B cell (primary cell): ENCODE measurements around the gene GJC1. TPM values are rescaled to one million over a fixed set of nuclear protein-coding genes. Genes with fewer than 3 reads are reported as not detected.

ENCODE experiments used
- ATAC-seq: fragments of 200-7000 bp; cut with Tn5 transposase; one replicate; pipeline ENCODE4 v1.10.0; 2021; ENCODE audit warnings: low read depth, mild to moderate bottlenecking, moderate number of reproducible peaks, moderate library complexity
- CTCF ChIA-PET: fragments of 350-600 bp; sonication (Branson Sonifier 250); formaldehyde crosslinking; loops from one replicate; lab custom pipeline; 2021; ENCODE audit warnings: antibody characterized with exemption, inconsistent platforms; lab: Charles Lee
- POLR2A ChIA-PET: fragments of 350-600 bp; sonication (Branson Sonifier 250); formaldehyde crosslinking; loops from one replicate; lab custom pipeline; 2021; ENCODE audit warnings: antibody characterized with exemption; lab: Charles Lee
- DNase-seq: peaks from one replicate; pipeline ENCODE4 v3.0.0; 2013
- H2AFZ ChIP-seq: 2 replicates; pipeline ENCODE4 v1.6.1; 2012; ENCODE audit warnings: mild to moderate bottlenecking, low read depth, low read length; ENCODE audit not compliant: insufficient read depth, poor library complexity, severe bottlenecking
- H3K27ac ChIP-seq, 2 donors: 1 replicate in 1 of 2; 2 replicates in 1 of 2; pipeline ENCODE4 v1.5.1; 2012 to 2013; ENCODE audit warnings: low read length in 2 of 2, mild to moderate bottlenecking in 2 of 2, moderate library complexity in 1 of 2
- H3K27me3 ChIP-seq, 4 experiments: fragments of 200-600 bp in 1 of 4; sonication (generic) in 1 of 4; replicated peaks in 1 of 4; 1 replicate in 2 of 4; 2 replicates in 2 of 4; pipeline versions ENCODE4 v1.6.1 to v1.7.0; 2013 to 2016; ENCODE audit warnings: low read length in 3 of 4, mild to moderate bottlenecking in 2 of 4, mixed read lengths in 1 of 4, moderate library complexity in 1 of 4; ENCODE audit not compliant: insufficient read depth in 4 of 4, control insufficient read depth in 3 of 4; ENCODE audit errors: control extremely low read depth in 1 of 4
- H3K36me3 ChIP-seq, 2 experiments: replicated peaks in 1 of 2; 1 replicate in 1 of 2; 2 replicates in 1 of 2; pipeline versions ENCODE4 v1.6.1 to v1.7.1; 2013; ENCODE audit warnings: low read length in 1 of 2; ENCODE audit not compliant: insufficient read depth in 2 of 2, control insufficient read depth in 1 of 2; ENCODE audit errors: control extremely low read depth in 1 of 2, extremely low read depth in 1 of 2
- H3K4me1 ChIP-seq, 2 donors: fragments of 200-600 bp in 1 of 2; sonication (generic) in 1 of 2; 1 replicate in 1 of 2; 2 replicates in 1 of 2; pipeline versions ENCODE4 v1.5.1 to v1.6.1; 2013 to 2017; ENCODE audit warnings: low read length in 2 of 2; ENCODE audit not compliant: control insufficient read depth in 2 of 2, insufficient read depth in 2 of 2
- H3K4me2 ChIP-seq: replicated peaks from 2 replicates; pipeline ENCODE3; 2012; ENCODE audit warnings: mild to moderate bottlenecking, low read depth, low read length; ENCODE audit not compliant: poor library complexity, severe bottlenecking
- H3K4me3 ChIP-seq, 5 experiments: fragments of 200-600 bp in 1 of 5; sonication (generic) in 1 of 5; 1 replicate in 3 of 5; 2 replicates in 2 of 5; pipeline versions ENCODE4 v1.5.1 to v1.7.0; 2011 to 2016; ENCODE audit warnings: low read length in 4 of 5, mild to moderate bottlenecking in 4 of 5, low read depth in 2 of 5, control low read depth in 1 of 5, moderate library complexity in 1 of 5; ENCODE audit not compliant: insufficient read depth in 1 of 5; ENCODE audit errors: control extremely low read depth in 1 of 5, extremely low read depth in 1 of 5
- H3K79me2 ChIP-seq: fragments of 200-600 bp; sonication (generic); one replicate; pipeline ENCODE4 v1.6.0; 2016; ENCODE audit warnings: low read length; ENCODE audit not compliant: control insufficient read depth, insufficient read depth
- H3K9ac ChIP-seq: fragments of 200-600 bp; sonication (generic); 2 replicates; pipeline ENCODE4 v1.6.1; 2017; ENCODE audit warnings: mild to moderate bottlenecking, low read length, moderate library complexity
- H3K9me3 ChIP-seq, 3 donors: one replicate each; pipeline versions ENCODE4 v1.6.1 to v1.7.1; 2013; ENCODE audit warnings: low read length in 2 of 3; ENCODE audit not compliant: control insufficient read depth in 2 of 3, insufficient read depth in 1 of 3; ENCODE audit errors: control extremely low read depth in 1 of 3
- H4K20me1 ChIP-seq: 2 replicates; pipeline ENCODE4 v1.6.0; 2012; ENCODE audit warnings: mild to moderate bottlenecking, low read length; ENCODE audit not compliant: insufficient read depth, control insufficient read depth, poor library complexity, severe bottlenecking
- H3K27ac Mint-ChIP-seq: one replicate; pipeline ENCODE4 v1.8.0; 2021; ENCODE audit warnings: mixed read lengths
- H3K27me3 Mint-ChIP-seq: one replicate; pipeline ENCODE4 v1.8.0; 2021; ENCODE audit warnings: mixed read lengths
- H3K4me1 Mint-ChIP-seq: one replicate; pipeline ENCODE4 v1.8.0; 2021; ENCODE audit warnings: mixed read lengths
- H3K4me3 Mint-ChIP-seq: one replicate; pipeline ENCODE4 v1.8.0; 2021; ENCODE audit warnings: mixed read lengths
- H3K9me3 Mint-ChIP-seq: one replicate; pipeline ENCODE4 v1.8.0; 2022; ENCODE audit warnings: mixed read lengths; ENCODE audit not compliant: insufficient read depth
- EZH2 ChIP-seq: IDR thresholded peaks from 2 replicates; pipeline ENCODE4 v1.6.1; 2012; ENCODE audit warnings: borderline replicate concordance, low read depth, mild to moderate bottlenecking, moderate library complexity, low read length; ENCODE audit not compliant: insufficient read depth, poor library complexity, severe bottlenecking
- WGBS: methylation state at CpG from one replicate; pipeline ENCODE4 v1.1.5; 2013; ENCODE audit warnings: missing lambda C conversion rate; ENCODE audit not compliant: insufficient coverage; 5-methylcytosine and 5-hydroxymethylcytosine counted together
- intact Hi-C: fragments of 100-400 bp; cut with micrococcal nuclease; formaldehyde crosslinking; loops from one replicate; pipeline ENCODE4 v1.10.0; 2022
- polyA plus RNA-seq: library from polyadenylated mRNA; depleted of rRNA; stranded (reverse); fragments of >200 nt; gene quantifications from 2 replicates; pipeline ENCODE4 v1.2.3, GENCODE V29; 2012
- total RNA-seq, 2 donors: library from RNA; stranded (reverse); fragments of 120-200 nt in 1 of 2; gene quantifications; 1 replicate in 1 of 2; 2 replicates in 1 of 2; pipeline versions ENCODE4 v1.2.3 to v1.2.4, GENCODE V29; 2013 to 2022
- TF ChIP-seq, protein P1 (sequence below): fragments of 200-600 bp; IDR thresholded peaks from one replicate; pipeline ENCODE4 v1.8.0; 2022; ENCODE audit warnings: antibody characterized with exemption, mild to moderate bottlenecking

The GJC1 gene
- total and polyA plus RNA-seq, 2 donors (not counting 1 experiment from before 2014, with no cell fraction given): not detected

DNA sequence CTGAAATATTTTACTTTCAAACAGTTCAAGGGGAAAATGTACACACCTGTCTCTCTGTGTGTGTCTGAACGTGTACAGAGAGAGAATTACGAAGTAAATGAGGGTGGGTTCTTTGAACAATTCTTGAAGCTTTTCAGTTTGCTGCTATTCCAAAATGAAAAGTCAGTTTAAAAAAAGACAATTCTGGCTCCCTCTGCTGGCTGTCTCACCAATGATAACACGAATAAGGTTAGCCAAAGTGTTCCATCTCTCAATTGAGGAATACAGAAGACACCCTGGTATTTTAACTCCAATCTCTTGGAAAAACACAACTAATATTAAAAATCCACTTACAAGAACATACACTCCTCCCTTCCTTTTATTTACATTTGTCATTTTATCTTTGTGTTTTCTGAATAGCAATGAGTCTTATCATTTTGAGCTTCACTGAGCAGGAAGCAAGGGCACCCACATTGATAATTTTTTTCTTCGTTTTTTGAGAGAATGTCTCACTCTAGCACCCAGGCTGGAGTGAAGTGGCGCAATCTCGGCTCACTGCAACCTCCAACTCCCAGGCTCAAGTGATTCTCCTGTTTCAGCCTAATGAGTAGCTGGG is 48.6 kb upstream of the GJC1 start:
- DNase-seq (peak; percentile 45), ATAC-seq (no peak)
- Histone ChIP-seq H3K9me3 (no peaks in the 10 kb centered on the region), H3K4me1 (no peaks in the 10 kb centered on the region), H4K20me1 (no peaks in the 10 kb centered on the region), H3K79me2 (peaks cover 4% of the 10 kb centered on the region), H3K27me3 (no peaks in the 10 kb centered on the region), H3K36me3 (peaks cover 15 to 74% of the 10 kb centered on the region in 2 experiments), H2AFZ (no peak overlapping the region), H3K4me3 (no peak overlapping the region), H3K4me2 (no peak overlapping the region), H3K27ac (no peak overlapping the region), H3K9ac (no peak overlapping the region)
- no peak overlapping the region for H3K4me3 Mint-ChIP-seq
- intact Hi-C loops: no loop called here
- 66% methylated on average over 3 of the region's 6 CpGs for WGBS
- TF ChIP-seq EZH2: no peak
- TF ChIP-seq, protein P1, sequence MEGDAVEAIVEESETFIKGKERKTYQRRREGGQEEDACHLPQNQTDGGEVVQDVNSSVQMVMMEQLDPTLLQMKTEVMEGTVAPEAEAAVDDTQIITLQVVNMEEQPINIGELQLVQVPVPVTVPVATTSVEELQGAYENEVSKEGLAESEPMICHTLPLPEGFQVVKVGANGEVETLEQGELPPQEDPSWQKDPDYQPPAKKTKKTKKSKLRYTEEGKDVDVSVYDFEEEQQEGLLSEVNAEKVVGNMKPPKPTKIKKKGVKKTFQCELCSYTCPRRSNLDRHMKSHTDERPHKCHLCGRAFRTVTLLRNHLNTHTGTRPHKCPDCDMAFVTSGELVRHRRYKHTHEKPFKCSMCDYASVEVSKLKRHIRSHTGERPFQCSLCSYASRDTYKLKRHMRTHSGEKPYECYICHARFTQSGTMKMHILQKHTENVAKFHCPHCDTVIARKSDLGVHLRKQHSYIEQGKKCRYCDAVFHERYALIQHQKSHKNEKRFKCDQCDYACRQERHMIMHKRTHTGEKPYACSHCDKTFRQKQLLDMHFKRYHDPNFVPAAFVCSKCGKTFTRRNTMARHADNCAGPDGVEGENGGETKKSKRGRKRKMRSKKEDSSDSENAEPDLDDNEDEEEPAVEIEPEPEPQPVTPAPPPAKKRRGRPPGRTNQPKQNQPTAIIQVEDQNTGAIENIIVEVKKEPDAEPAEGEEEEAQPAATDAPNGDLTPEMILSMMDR: peak; percentile 64
- ChIA-PET POLR2A (no interaction called here), CTCF (interaction anchor here (1.0 to 3.6 kb wide), 15 partner anchors 9 to 256 kb away, joined by 3 to 25 read pairs (median 6); partner anchors contain the start of genes ACBD4 and EFTUD2)
- no peaks in the 10 kb centered on the region for H3K9me3 Mint-ChIP-seq
- H3K27ac Mint-ChIP-seq: no peak overlapping the region
- no peaks in the 10 kb centered on the region for H3K4me1 Mint-ChIP-seq
- no peaks in the 10 kb centered on the region for H3K27me3 Mint-ChIP-seq

DNA sequence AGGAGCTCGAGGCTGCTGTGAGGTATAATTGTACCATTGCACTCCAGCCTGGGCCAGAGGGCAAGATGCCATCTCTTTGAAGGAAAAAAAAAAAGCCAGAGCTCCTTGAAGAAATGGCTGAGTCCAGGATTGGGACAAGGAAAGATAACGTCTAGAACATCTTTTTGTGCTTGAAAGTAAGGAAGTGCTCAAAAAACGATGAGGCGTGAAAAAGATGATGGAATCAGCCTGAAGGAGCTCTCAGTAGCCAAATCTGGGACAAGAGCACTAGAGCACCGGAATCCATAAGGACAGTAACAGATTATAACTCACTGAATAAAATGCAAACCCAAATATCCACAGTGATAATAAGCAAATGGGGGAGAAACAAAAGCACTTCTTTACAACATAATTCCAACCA is 47.0 kb upstream of the GJC1 start:
- intact Hi-C loops: no loop called here
- H3K4me3 Mint-ChIP-seq: no peak overlapping the region
- ChIA-PET POLR2A (no interaction called here), CTCF (interaction anchor here (0.6 to 3.6 kb wide), 7 partner anchors 11 to 1233 kb away, joined by 3 to 25 read pairs (median 3); no protein-coding TSS in a partner anchor)
- Histone ChIP-seq H3K4me2 (no peak overlapping the region), H3K36me3 (peaks cover 14 to 71% of the 10 kb centered on the region in 2 experiments), H3K4me3 (no peak overlapping the region), H3K9ac (no peak overlapping the region), H2AFZ (no peak overlapping the region), H3K9me3 (no peaks in the 10 kb centered on the region), H3K79me2 (peaks cover 4% of the 10 kb centered on the region), H3K27ac (no peak overlapping the region), H3K27me3 (no peaks in the 10 kb centered on the region), H4K20me1 (no peaks in the 10 kb centered on the region), H3K4me1 (no peaks in the 10 kb centered on the region)
- ATAC-seq (no peak), DNase-seq (no peak)
- no peak overlapping the region for H3K27ac Mint-ChIP-seq
- no peaks in the 10 kb centered on the region for H3K9me3 Mint-ChIP-seq
- WGBS: 100% methylated on average over 4 of the region's 5 CpGs
- H3K4me1 Mint-ChIP-seq: no peaks in the 10 kb centered on the region
- TF ChIP-seq, protein P1: no peak
- TF ChIP-seq EZH2: no peak
- no peaks in the 10 kb centered on the region for H3K27me3 Mint-ChIP-seq
